Measurements from ENCODE around the gene AFDN. TPM values are rescaled to one million over a fixed set of nuclear protein-coding genes. Genes with fewer than 3 reads are reported as not detected.

The AFDN gene
- total and polyA plus RNA-seq, 2 of the 8 experiments (the other 6 are each of a cell fraction or from before 2014, with no cell fraction given): 53.4 to 192 TPM

GRCh38 chr6:167847936-167848335, 21.2 kb downstream of the AFDN start:
- FAIRE-seq (peak; percentile 88), DNase-seq (ENCODE audit: low read depth in 1 of 2, low spot score in 2 of 2) (no peak)
- Histone ChIP-seq H2BK15ac (ENCODE audit: low read length) (no peak overlapping the region), H3K4me1 (replicated peaks in 1 of 4; ENCODE audit: control insufficient read depth in 3 of 4, insufficient read depth in 4 of 4, low read length in 3 of 4) (peaks cover 0 to 28% (median 12%) of the 10 kb centered on the region in 4 experiments; a peak in 5 of 7 replicates), H3K36me3 (ENCODE audit: control insufficient read depth in 2 of 4, insufficient read depth in 4 of 4, low read length in 3 of 4) (no peaks in the 10 kb centered on the region), H2BK120ac (replicated peaks; ENCODE audit: low read depth, low read length) (no peak overlapping the region), H3K9me3 (ENCODE audit: insufficient read depth in 2 of 2, low read depth in 1 of 2, low read length in 1 of 2) (no peaks in the 10 kb centered on the region), H3K4me2 (ENCODE audit: insufficient read depth in 1 of 2, low read depth in 2 of 2, low read length in 2 of 2) (peak overlapping the region; percentile 15 to 29; a peak in 3 of 4 replicates), H3K23me2 (ENCODE audit: low read depth, low read length) (no peaks in the 10 kb centered on the region), H2BK5ac (ENCODE audit: low read depth, low read length) (no peak overlapping the region), H4K5ac (ENCODE audit: insufficient read length, low read depth, low read length) (no peak overlapping the region), H4K20me1 (replicated peaks in 1 of 2; ENCODE audit: control insufficient read depth in 1 of 2, insufficient read depth in 2 of 2, low read length in 2 of 2) (peaks cover 2 to 6% of the 10 kb centered on the region in 2 experiments), H4K8ac (ENCODE audit: extremely low read depth, insufficient read depth, low read length) (no peak overlapping the region), H3K9ac (replicated peaks in 1 of 4; ENCODE audit: extremely low read depth in 1 of 4, low read depth in 3 of 4, low read length in 3 of 4) (no peak overlapping the region), H3K79me1 (ENCODE audit: low read depth, low read length) (0 out of 2 replicates have a peak, but pooled peaks cover 3% of the 10 kb centered on the region), H2BK20ac (ENCODE audit: low read length) (no peak overlapping the region), H2AFZ (ENCODE audit: low read length) (no peak overlapping the region), H2AK5ac (ENCODE audit: low read depth, low read length) (no peak overlapping the region), H4K91ac (replicated peaks; ENCODE audit: insufficient read length, low read length) (no peak overlapping the region), H3K23ac (ENCODE audit: insufficient read length) (no peak overlapping the region), H3K4me3 (ENCODE audit: extremely low read depth in 1 of 4, insufficient read depth in 2 of 4, low read depth in 3 of 4, low read length in 4 of 4) (no peak overlapping the region; a peak in 1 of 8 replicates), H3K79me2 (ENCODE audit: control insufficient read depth in 1 of 2, insufficient read depth in 2 of 2, low read length in 2 of 2) (peaks cover 24 to 100% of the 10 kb centered on the region in 2 experiments; a peak in 3 of 4 replicates), H3K4ac (replicated peaks; ENCODE audit: insufficient read length, low read depth, low read length) (no peak overlapping the region), H3K27me3 (replicated peaks in 1 of 4; ENCODE audit: control insufficient read depth in 3 of 4, extremely low read depth in 1 of 4, insufficient read depth in 3 of 4, low read length in 3 of 4) (no peaks in the 10 kb centered on the region), H2BK12ac (ENCODE audit: low read depth, low read length) (no peak overlapping the region), H3K18ac (ENCODE audit: extremely low read depth, low read length) (no peak overlapping the region), H3K14ac (ENCODE audit: insufficient read length) (no peak overlapping the region), H3K27ac (ENCODE audit: low read depth, low read length) (no peak overlapping the region), H3K56ac (replicated peaks; ENCODE audit: insufficient read length, low read depth, low read length) (no peak overlapping the region)
- POLR2A ChIA-PET (ENCODE audit: partially characterized antibody): interaction anchor here (0.7 to 1.9 kb wide), 5 partner anchors 9 to 195 kb away, joined by 3 to 5 read pairs (median 4); no protein-coding TSS in a partner anchor
- CTCF ChIA-PET (ENCODE audit: partially characterized antibody): interaction anchor here (1.2 to 1.9 kb wide), 3 partner anchors 9 to 50 kb away, joined by 3 to 6 read pairs (median 5); no protein-coding TSS in a partner anchor
- TF ChIP-seq YY1 (IDR thresholded peaks at IDR 0.05; ENCODE audit: low read depth, low read length): no peak
- WGBS, 2 experiments (ENCODE audit: extremely low coverage in 1 of 2, insufficient coverage in 1 of 2, insufficient read length in 1 of 2, insufficient replicate concordance in 2 of 2, low coverage in 1 of 2, low lambda C conversion rate in 2 of 2, missing lambda C conversion rate in 1 of 2): 72% methylated on average over 1 of the region's 1 CpG; no CpG with 5 or more reads in 1 of the 2 experiments

All from H1 (cell line).